NB4 (cell line): Measurements from ENCODE around the gene PACC1.

Source experiments
- MYC ChIP-seq: IDR thresholded peaks from 2 replicates; pipeline ENCODE4 v1.6.1; 2011; ENCODE audit warnings: low read depth, low read length
- POLR2A ChIP-seq: IDR thresholded peaks from 2 replicates; pipeline ENCODE4 v1.6.1; 2011; ENCODE audit warnings: mild to moderate bottlenecking; ENCODE audit not compliant: insufficient read length; ENCODE audit errors: extremely low read depth
- TF ChIP-seq, protein P1 (sequence below): IDR thresholded peaks from one replicate; pipeline ENCODE4 v1.5.1; 2012; ENCODE audit warnings: low read depth, low read length
- TF ChIP-seq, protein P2 (sequence below): IDR thresholded peaks from 2 replicates; pipeline ENCODE4 v1.6.1; 2011; ENCODE audit warnings: low read depth, low read length

DNA sequence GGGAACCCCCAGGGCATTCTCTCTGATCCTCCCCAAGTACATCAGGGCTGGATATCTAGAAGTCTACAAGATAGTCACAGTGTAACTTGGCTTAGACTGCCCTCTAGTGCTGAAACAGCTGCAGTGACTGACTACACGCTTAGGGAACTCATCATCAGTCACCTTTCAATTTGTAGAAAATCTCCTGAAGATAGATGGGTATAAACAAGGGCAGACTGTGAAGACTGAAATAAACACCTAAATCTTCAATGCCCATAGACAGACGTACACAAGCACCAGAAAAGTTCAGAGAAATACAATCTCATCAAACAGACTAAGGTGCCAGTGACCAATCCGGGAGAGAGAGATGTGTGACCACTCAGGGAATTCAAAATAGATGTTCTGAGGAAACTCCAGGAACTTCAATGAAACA is 46.6 kb downstream of the PACC1 start:
- TF ChIP-seq, protein P1, sequence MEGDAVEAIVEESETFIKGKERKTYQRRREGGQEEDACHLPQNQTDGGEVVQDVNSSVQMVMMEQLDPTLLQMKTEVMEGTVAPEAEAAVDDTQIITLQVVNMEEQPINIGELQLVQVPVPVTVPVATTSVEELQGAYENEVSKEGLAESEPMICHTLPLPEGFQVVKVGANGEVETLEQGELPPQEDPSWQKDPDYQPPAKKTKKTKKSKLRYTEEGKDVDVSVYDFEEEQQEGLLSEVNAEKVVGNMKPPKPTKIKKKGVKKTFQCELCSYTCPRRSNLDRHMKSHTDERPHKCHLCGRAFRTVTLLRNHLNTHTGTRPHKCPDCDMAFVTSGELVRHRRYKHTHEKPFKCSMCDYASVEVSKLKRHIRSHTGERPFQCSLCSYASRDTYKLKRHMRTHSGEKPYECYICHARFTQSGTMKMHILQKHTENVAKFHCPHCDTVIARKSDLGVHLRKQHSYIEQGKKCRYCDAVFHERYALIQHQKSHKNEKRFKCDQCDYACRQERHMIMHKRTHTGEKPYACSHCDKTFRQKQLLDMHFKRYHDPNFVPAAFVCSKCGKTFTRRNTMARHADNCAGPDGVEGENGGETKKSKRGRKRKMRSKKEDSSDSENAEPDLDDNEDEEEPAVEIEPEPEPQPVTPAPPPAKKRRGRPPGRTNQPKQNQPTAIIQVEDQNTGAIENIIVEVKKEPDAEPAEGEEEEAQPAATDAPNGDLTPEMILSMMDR = peak; percentile 91
- TF ChIP-seq, protein P2, sequence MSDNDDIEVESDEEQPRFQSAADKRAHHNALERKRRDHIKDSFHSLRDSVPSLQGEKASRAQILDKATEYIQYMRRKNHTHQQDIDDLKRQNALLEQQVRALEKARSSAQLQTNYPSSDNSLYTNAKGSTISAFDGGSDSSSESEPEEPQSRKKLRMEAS = no peak
- TF ChIP-seq POLR2A (no peak), MYC (no peak)
